GM18873 (cell line): ENCODE data around the gene TNIK.
A peak's percentile ranks its signal among the peaks of the same experiment; 100 is the strongest.

Experiments used
- ATAC-seq: cut with Tn5 transposase; IDR thresholded peaks from one replicate; pipeline ENCODE4 v1.9.1; 2021; ENCODE audit warnings: mild to moderate bottlenecking, moderate library complexity, moderate number of reproducible peaks; ENCODE audit not compliant: unreplicated experiment, low FRiP score

The TNIK gene

GRCh38 chr3:171268677-171269076 lies 191.5 kb downstream of the TNIK start:
- ATAC-seq = no peak

GRCh38 chr3:171267104-171267503 lies 193.1 kb downstream of the TNIK start:
- no peak for ATAC-seq

GRCh38 chr3:171266740-171267073 lies 193.5 kb downstream of the TNIK start:
- ATAC-seq = no peak

GRCh38 chr3:171266034-171266739 lies 194.0 kb downstream of the TNIK start:
- no peak for ATAC-seq

- no peak for ATAC-seq
These were observed 195.4 kb downstream of the TNIK start for GRCh38 chr3:171264758-171265157.

GRCh38 chr3:171262431-171262830 lies 197.8 kb downstream of the TNIK start:
- ATAC-seq = no peak

- ATAC-seq = no peak
These were observed 198.7 kb downstream of the TNIK start for GRCh38 chr3:171261487-171261886.

GRCh38 chr3:171260899-171261298 lies 199.3 kb downstream of the TNIK start:
- no peak for ATAC-seq

- ATAC-seq = no peak
These were observed 199.7 kb downstream of the TNIK start for GRCh38 chr3:171260466-171260865.

GRCh38 chr3:171258316-171258715 lies 201.9 kb downstream of the TNIK start:
- no peak for ATAC-seq

GRCh38 chr3:171257251-171258203 lies 202.7 kb downstream of the TNIK start:
- peak; percentile 54 for ATAC-seq

GRCh38 chr3:171256445-171257250 lies 203.6 kb downstream of the TNIK start:
- no peak for ATAC-seq

GRCh38 chr3:171255236-171255806 lies 204.9 kb downstream of the TNIK start:
- peak; percentile 54 for ATAC-seq

GRCh38 chr3:171254315-171254714 lies 205.9 kb downstream of the TNIK start:
- no peak for ATAC-seq

GRCh38 chr3:171251835-171252234 lies 208.4 kb downstream of the TNIK start:
- ATAC-seq = no peak

GRCh38 chr3:171250444-171250843 lies 209.8 kb downstream of the TNIK start:
- ATAC-seq = no peak

- no peak for ATAC-seq
These were observed 211.0 kb downstream of the TNIK start for GRCh38 chr3:171249245-171249644.

- ATAC-seq = peak; percentile 67
These were observed 211.6 kb downstream of the TNIK start for GRCh38 chr3:171248426-171249111.

GRCh38 chr3:171245796-171246765 lies 214.1 kb downstream of the TNIK start:
- no peak for ATAC-seq
